ENCODE data around the gene ZNF219. TPM values are rescaled to one million over a fixed set of nuclear protein-coding genes. Genes with fewer than 3 reads are reported as not detected.

The ZNF219 gene
- total RNA-seq (10 to 100 TPM; 10.7 to 26.7 (median 16.6) TPM), polyA plus RNA-seq (10 to 100 TPM in 1 of 3 donors, 1 to 10 TPM in 2; 5.5 to 11.8 (median 5.5) TPM)
- long read RNA-seq, donor 1, partial matches to known transcripts: 0 of 1 reads
- long read RNA-seq, donor 1, other reads (novel, unspliced or antisense): 0 of 1 reads
- long read RNA-seq, donor 2: 0 reads

DNA sequence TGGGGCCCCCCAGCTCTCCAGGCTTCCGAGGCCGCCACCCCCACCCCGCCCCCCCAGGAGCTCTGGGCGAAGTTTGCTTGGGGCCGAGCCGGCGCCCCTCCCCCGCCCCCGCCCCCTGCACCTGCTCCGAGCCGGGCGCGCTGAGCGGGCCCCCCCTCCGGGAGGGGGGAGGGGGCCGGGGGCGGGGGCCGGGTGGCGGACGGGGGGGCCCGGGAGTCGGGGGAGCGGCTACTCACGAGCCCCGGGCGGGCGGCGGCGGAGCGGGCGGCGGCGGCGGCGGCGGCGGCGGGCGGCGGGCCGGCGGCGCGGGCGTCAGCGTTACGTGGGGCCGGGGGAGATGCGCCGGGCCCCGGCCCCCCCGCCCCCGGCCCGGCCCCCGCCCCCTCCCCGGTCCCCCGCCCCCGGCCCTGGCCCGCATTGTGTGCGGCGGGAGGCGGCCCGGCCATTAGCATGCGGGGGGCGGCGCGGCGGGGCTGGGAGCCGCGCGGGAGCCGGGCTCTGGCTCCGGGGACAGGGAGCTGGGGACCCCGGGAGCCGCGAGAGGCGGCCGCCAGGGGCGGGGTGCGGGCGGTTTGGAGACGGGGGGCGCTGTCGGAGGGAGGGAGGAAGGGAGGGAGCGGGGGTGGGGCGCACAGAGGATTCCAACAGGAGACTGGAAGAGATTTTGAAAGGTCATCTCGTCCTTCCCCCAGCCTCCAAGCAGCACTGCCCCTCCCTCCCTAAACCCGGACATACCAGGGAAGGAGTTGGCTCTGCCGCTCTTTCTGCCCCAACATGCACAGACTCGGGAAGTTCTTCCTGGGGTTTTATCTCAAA, at the start of gene ZNF219:
Gene ZNF219 (minus strand): TSS at position 580 of the 816 bp plus-strand sequence. CDS start 5,064 bp downstream, outside the sequence.
- peak; percentile 86 for DNase-seq
- peak within 1 kb of the TSS; percentile 51 to 86 (median 78) for H3K27ac ChIP-seq

GRCh38 chr14:21145437-21145836, 47.0 kb upstream of the ZNF219 start:
- Histone ChIP-seq H3K4me3 (no peak overlapping the region), H3K4me1 (no peaks in the 10 kb centered on the region), H3K27me3 (replicated peaks in 1 of 7) (peaks cover 0 to 12% (median 0%) of the 10 kb centered on the region in 7 donors), H3K27ac (no peak overlapping the region), H3K9me3 (peaks cover 6 to 29% (median 23%) of the 10 kb centered on the region in 8 donors), H3K36me3 (no peaks in the 10 kb centered on the region)
- DNase-seq: no peak
- intact Hi-C loops (cut with DNase I; ENCODE audit: low total_unique reads): no loop called here
- no peak for TF ChIP-seq POLR2A (IDR thresholded peaks at IDR 0.05)
- TF ChIP-seq POLR2AphosphoS5 (IDR thresholded peaks at IDR 0.05): no peak
- TF ChIP-seq CTCF (IDR thresholded peaks at IDR 0.05 in 8 of 11, conservative IDR thresholded peaks at IDR 0.05 in 3 of 11): no peak

More for the DNA sequence above, at the start of gene ZNF219:
- WGBS, 5 donors: 0 to 2% (median 1%) methylated on average over 5 to 79 of the region's 90 CpGs
- intact Hi-C loops (cut with DNase I; ENCODE audit: low total_unique reads): no loop called here
- Histone ChIP-seq H3K4me1 (peaks cover 10 to 55% (median 27%) of the 10 kb centered on the region in 6 donors), H3K36me3 (no peaks in the 10 kb centered on the region), H3K27me3 (replicated peaks in 1 of 7) (peaks cover 0 to 21% (median 0%) of the 10 kb centered on the region in 7 donors), H3K9me3 (no peaks in the 10 kb centered on the region), H3K4me3 (peak within 1 kb of the TSS; percentile 23 to 76 (median 47))
- TF ChIP-seq POLR2AphosphoS5 (IDR thresholded peaks at IDR 0.05) (no peak), CTCF (IDR thresholded peaks at IDR 0.05 in 8 of 11, conservative IDR thresholded peaks at IDR 0.05 in 3 of 11) (peak in 2 of 11 experiments; percentile 8 to 11)

GRCh38 chr14:21142357-21142756, 43.9 kb upstream of the ZNF219 start:
- H3K27me3 ChIP-seq (replicated peaks in 1 of 7): peaks cover 0 to 12% (median 0%) of the 10 kb centered on the region in 7 donors
- no peaks in the 10 kb centered on the region for H3K4me1 ChIP-seq
- intact Hi-C loops (cut with DNase I; ENCODE audit: low total_unique reads): no loop called here
- peaks cover 6 to 29% (median 23%) of the 10 kb centered on the region in 8 donors for H3K9me3 ChIP-seq
- no peaks in the 10 kb centered on the region for H3K36me3 ChIP-seq
- TF ChIP-seq CTCF (IDR thresholded peaks at IDR 0.05 in 8 of 11, conservative IDR thresholded peaks at IDR 0.05 in 3 of 11): no peak
- TF ChIP-seq POLR2AphosphoS5 (IDR thresholded peaks at IDR 0.05): no peak
- TF ChIP-seq POLR2A (IDR thresholded peaks at IDR 0.05): no peak
- no peak overlapping the region for H3K27ac ChIP-seq
- H3K4me3 ChIP-seq: no peak overlapping the region
- WGBS, 5 donors: 89 to 96% (median 93%) methylated on average over 1 of the region's 1 CpG
- DNase-seq: no peak

DNA sequence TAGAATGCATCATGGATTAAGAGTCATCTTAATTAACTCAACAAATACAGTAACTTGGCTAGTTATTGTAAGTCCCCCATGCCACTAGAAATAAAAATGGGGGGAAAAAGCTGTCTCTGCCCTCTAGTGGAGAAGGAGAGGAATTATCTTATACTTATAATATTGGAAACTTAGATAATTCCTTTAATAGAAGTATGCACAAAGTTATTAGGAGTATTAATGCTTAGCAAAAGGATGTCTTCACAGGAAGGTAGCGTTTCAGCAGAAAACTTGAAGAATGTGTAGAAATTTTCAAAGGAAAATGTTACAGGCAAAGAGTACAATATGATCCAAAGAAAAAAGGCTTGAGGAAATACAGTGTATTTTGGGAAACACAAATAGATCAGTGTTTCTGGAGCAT, 37.6 kb upstream of the ZNF219 start:
- DNase-seq: no peak
- no peak overlapping the region for H3K4me3 ChIP-seq
- H3K4me1 ChIP-seq: no peaks in the 10 kb centered on the region
- H3K9me3 ChIP-seq: no peaks in the 10 kb centered on the region
- intact Hi-C loops (cut with DNase I; ENCODE audit: low total_unique reads): no loop called here
- H3K27ac ChIP-seq: no peak overlapping the region
- no peaks in the 10 kb centered on the region for H3K36me3 ChIP-seq
- peak in 9 of 11 experiments; percentile 16 to 65 (median 57) for TF ChIP-seq CTCF (IDR thresholded peaks at IDR 0.05 in 8 of 11, conservative IDR thresholded peaks at IDR 0.05 in 3 of 11)
- TF ChIP-seq POLR2AphosphoS5 (IDR thresholded peaks at IDR 0.05): no peak
- H3K27me3 ChIP-seq (replicated peaks in 1 of 7): no peaks in the 10 kb centered on the region
- WGBS, 5 donors: 10 to 22% (median 18%) methylated on average over 1 of the region's 1 CpG
